HEK293T (cell line): ENCODE results near the gene VDR.

Experiments
- ARNT ChIP-seq: fragments of 450-650 bp; IDR thresholded peaks from 2 replicates; pipeline ENCODE4 v1.6.1; 2017; ENCODE audit warnings: mild to moderate bottlenecking
- BHLHE40 ChIP-seq: fragments of 450-650 bp; IDR thresholded peaks from 2 replicates; pipeline ENCODE4 v1.6.1; 2016; ENCODE audit warnings: mild to moderate bottlenecking, moderate library complexity, borderline replicate concordance
- CTBP1 ChIP-seq: fragments of 450-650 bp; IDR thresholded peaks from 2 replicates; pipeline ENCODE4 v1.6.1; 2016; ENCODE audit warnings: borderline replicate concordance
- ELF4 ChIP-seq: fragments of 450-650 bp; IDR thresholded peaks from 2 replicates; pipeline ENCODE4 v1.6.1; 2017; ENCODE audit warnings: antibody characterized with exemption
- FOXA1 ChIP-seq: fragments of 450-650 bp; IDR thresholded peaks from 2 replicates; pipeline ENCODE4 v1.6.1; 2016; ENCODE audit warnings: mild to moderate bottlenecking
- FOXK2 ChIP-seq: fragments of 450-650 bp; IDR thresholded peaks from 2 replicates; pipeline ENCODE4 v1.6.1; 2016; ENCODE audit warnings: mild to moderate bottlenecking
- FOXM1 ChIP-seq: fragments of 450-650 bp; IDR thresholded peaks from 2 replicates; pipeline ENCODE4 v1.6.1; 2017; ENCODE audit warnings: mild to moderate bottlenecking, borderline replicate concordance
- HDGF ChIP-seq: fragments of 450-650 bp; IDR thresholded peaks from 2 replicates; pipeline ENCODE4 v1.6.1; 2017; ENCODE audit warnings: antibody characterized with exemption, borderline replicate concordance
- NFRKB ChIP-seq: fragments of 450-650 bp; IDR thresholded peaks from 2 replicates; pipeline ENCODE4 v1.6.1; 2016; ENCODE audit warnings: mild to moderate bottlenecking, moderate library complexity
- PKNOX1 ChIP-seq: fragments of 450-650 bp; IDR thresholded peaks from 2 replicates; pipeline ENCODE4 v1.6.1; 2016
- SP1 ChIP-seq: fragments of 450-650 bp; IDR thresholded peaks from 2 replicates; pipeline ENCODE4 v1.6.1; 2017
- SUZ12 ChIP-seq: fragments of 450-650 bp; IDR thresholded peaks from 2 replicates; pipeline ENCODE4 v1.6.1; 2016; ENCODE audit warnings: mild to moderate bottlenecking
- TARDBP ChIP-seq: fragments of 450-650 bp; IDR thresholded peaks from 2 replicates; pipeline ENCODE4 v1.6.1; 2016
- ZNF384 ChIP-seq: fragments of 450-650 bp; IDR thresholded peaks from 2 replicates; pipeline ENCODE4 v1.6.1; 2016

GRCh38 chr12:47819138-47819895, 85.5 kb downstream of the VDR start:
- TF ChIP-seq ARNT: no peak
- no peak for TF ChIP-seq TARDBP
- no peak for TF ChIP-seq ZNF384
- TF ChIP-seq HDGF: no peak
- no peak for TF ChIP-seq SP1
- TF ChIP-seq FOXM1: no peak
- TF ChIP-seq FOXA1: no peak
- TF ChIP-seq BHLHE40: no peak
- no peak for TF ChIP-seq ELF4
- no peak for TF ChIP-seq FOXK2
- TF ChIP-seq NFRKB: no peak
- no peak for TF ChIP-seq CTBP1
- no peak for TF ChIP-seq SUZ12
- no peak for TF ChIP-seq PKNOX1
